H1 (cell line): Measurements from ENCODE around the gene ARHGEF7. TPM values are rescaled to one million over a fixed set of nuclear protein-coding genes. Genes with fewer than 3 reads are reported as not detected.

Experiments
- CTCF ChIA-PET: fragments of 300-600 bp; sonication (Branson Sonifier 250); formaldehyde crosslinking; loops from one replicate; lab custom pipeline; 2021; ENCODE audit not compliant: partially characterized antibody; lab: Charles Lee
- POLR2A ChIA-PET: fragments of 300-600 bp; sonication (Branson Sonifier 250); formaldehyde crosslinking; loops from one replicate; lab custom pipeline; 2021; ENCODE audit warnings: inconsistent platforms; ENCODE audit not compliant: partially characterized antibody; lab: Charles Lee
- DNase-seq, 2 experiments: peaks; one replicate each; pipeline versions ENCODE4 v3.0.0 to v3.0.0-alpha.2; 2010 to 2022; ENCODE audit warnings: low spot score in 2 of 2, low read depth in 1 of 2, mixed read lengths in 1 of 2
- FAIRE-seq: peaks from 2 replicates; lab custom pipeline; 2011; peaks lifted over from hg19 to GRCh38; lab: Jason Lieb, UNC
- H2AFZ ChIP-seq: 2 replicates; pipeline ENCODE4 v1.8.1; 2012; ENCODE audit warnings: low read length, inconsistent platforms
- H2AK5ac ChIP-seq: 2 replicates; pipeline ENCODE4 v1.6.1; 2013; ENCODE audit warnings: low read depth, low read length
- H2BK120ac ChIP-seq: replicated peaks from 2 replicates; pipeline ENCODE3; 2013; ENCODE audit warnings: low read depth, low read length, inconsistent platforms
- H2BK12ac ChIP-seq: 2 replicates; pipeline ENCODE4 v1.6.1; 2013; ENCODE audit warnings: low read depth, low read length
- H2BK15ac ChIP-seq: 2 replicates; pipeline ENCODE4 v1.6.1; 2013; ENCODE audit warnings: low read length
- H2BK20ac ChIP-seq: 2 replicates; pipeline ENCODE4 v1.6.1; 2013; ENCODE audit warnings: low read length
- H2BK5ac ChIP-seq: 2 replicates; pipeline ENCODE4 v1.6.1; 2013; ENCODE audit warnings: low read depth, low read length
- H3K14ac ChIP-seq: 2 replicates; pipeline ENCODE4 v1.6.1; 2013; ENCODE audit warnings: inconsistent platforms; ENCODE audit not compliant: insufficient read length
- H3K18ac ChIP-seq: 2 replicates; pipeline ENCODE4 v1.6.1; 2013; ENCODE audit warnings: low read length; ENCODE audit errors: extremely low read depth
- H3K23ac ChIP-seq: 2 replicates; pipeline ENCODE4 v1.6.1; 2013; ENCODE audit warnings: inconsistent platforms; ENCODE audit not compliant: insufficient read length
- H3K23me2 ChIP-seq: 2 replicates; pipeline ENCODE4 v1.6.1; 2013; ENCODE audit warnings: low read depth, low read length
- H3K27ac ChIP-seq: 2 replicates; pipeline ENCODE4 v1.6.1; 2011; ENCODE audit warnings: low read depth, low read length, inconsistent platforms
- H3K27me3 ChIP-seq, 4 experiments: replicated peaks in 1 of 4; 1 replicate in 1 of 4; 2 replicates in 3 of 4; pipeline versions ENCODE4 v1.6.1 to v1.8.1; 2011 to 2013; ENCODE audit warnings: low read length in 3 of 4, mild to moderate bottlenecking in 3 of 4, inconsistent platforms in 2 of 4, mixed read lengths in 2 of 4, moderate library complexity in 1 of 4; ENCODE audit not compliant: control insufficient read depth in 3 of 4, insufficient read depth in 3 of 4; ENCODE audit errors: extremely low read depth in 1 of 4
- H3K36me3 ChIP-seq, 4 experiments: 2 replicates each; pipeline versions ENCODE4 v1.6.1 to v1.8.1; 2011 to 2013; ENCODE audit warnings: mild to moderate bottlenecking in 4 of 4, low read length in 3 of 4, moderate library complexity in 2 of 4, control low read depth in 1 of 4, inconsistent platforms in 1 of 4; ENCODE audit not compliant: insufficient read depth in 4 of 4, control insufficient read depth in 2 of 4
- H3K4ac ChIP-seq: replicated peaks from 2 replicates; pipeline ENCODE3; 2013; ENCODE audit warnings: low read length, low read depth, mixed read lengths, inconsistent platforms; ENCODE audit not compliant: insufficient read length
- H3K4me1 ChIP-seq, 4 experiments: replicated peaks in 1 of 4; 1 replicate in 1 of 4; 2 replicates in 3 of 4; pipeline versions ENCODE4 v1.6.1 to v1.8.1; 2011 to 2013; ENCODE audit warnings: low read length in 3 of 4, inconsistent platforms in 2 of 4, mixed read lengths in 1 of 4; ENCODE audit not compliant: insufficient read depth in 4 of 4, control insufficient read depth in 3 of 4
- H3K4me2 ChIP-seq, 2 experiments: 2 replicates each; pipeline versions ENCODE4 v1.6.1 to v1.8.1; 2011 to 2013; ENCODE audit warnings: low read depth in 2 of 2, low read length in 2 of 2, control low read depth in 1 of 2, inconsistent platforms in 1 of 2, mild to moderate bottlenecking in 1 of 2; ENCODE audit not compliant: insufficient read depth in 1 of 2
- H3K4me3 ChIP-seq, 4 experiments: fragments of 200-600, 300-600 bp in 1 of 4; sonication (generic), shearing (Covaris generic), sonication (Bioruptor Twin) in 1 of 4; 2 replicates each; pipeline versions ENCODE4 v1.5.1 to v1.8.1; 2011 to 2016; ENCODE audit warnings: low read length in 4 of 4, low read depth in 3 of 4, control low read depth in 2 of 4, inconsistent platforms in 2 of 4, mild to moderate bottlenecking in 2 of 4, mixed read lengths in 1 of 4, moderate library complexity in 1 of 4; ENCODE audit not compliant: insufficient read depth in 2 of 4; ENCODE audit errors: extremely low read depth in 1 of 4
- H3K56ac ChIP-seq: replicated peaks from 2 replicates; pipeline ENCODE3; 2013; ENCODE audit warnings: low read depth, mild to moderate bottlenecking, mixed read lengths, low read length, inconsistent platforms; ENCODE audit not compliant: insufficient read length
- H3K79me1 ChIP-seq: 2 replicates; pipeline ENCODE4 v1.6.1; 2013; ENCODE audit warnings: low read depth, low read length, control low read depth
- H3K79me2 ChIP-seq, 2 experiments: 2 replicates each; pipeline versions ENCODE4 v1.6.1 to v1.8.1; 2012 to 2013; ENCODE audit warnings: low read length in 2 of 2, mild to moderate bottlenecking in 2 of 2, inconsistent platforms in 1 of 2; ENCODE audit not compliant: insufficient read depth in 2 of 2, control insufficient read depth in 1 of 2
- H3K9ac ChIP-seq, 4 experiments: replicated peaks in 1 of 4; 1 replicate in 1 of 4; 2 replicates in 3 of 4; pipeline versions ENCODE4 v1.6.1 to v1.8.1; 2011 to 2013; ENCODE audit warnings: low read depth in 3 of 4, low read length in 3 of 4, control low read depth in 2 of 4, mild to moderate bottlenecking in 2 of 4, moderate library complexity in 2 of 4, inconsistent platforms in 1 of 4; ENCODE audit errors: extremely low read depth in 1 of 4
- H3K9me3 ChIP-seq, 2 experiments: 2 replicates each; pipeline versions ENCODE4 v1.6.1 to v1.8.1; 2012 to 2013; ENCODE audit warnings: mild to moderate bottlenecking in 2 of 2, moderate library complexity in 2 of 2, control low read depth in 1 of 2, inconsistent platforms in 1 of 2, low read depth in 1 of 2, low read length in 1 of 2, mixed read lengths in 1 of 2; ENCODE audit not compliant: insufficient read depth in 2 of 2
- H4K20me1 ChIP-seq, 2 experiments: replicated peaks in 1 of 2; 2 replicates each; pipeline versions ENCODE3 to v1.8.1; 2011 to 2013; ENCODE audit warnings: inconsistent platforms in 2 of 2, low read length in 2 of 2, mild to moderate bottlenecking in 1 of 2; ENCODE audit not compliant: insufficient read depth in 2 of 2, control insufficient read depth in 1 of 2
- H4K5ac ChIP-seq: 2 replicates; pipeline ENCODE4 v1.6.1; 2013; ENCODE audit warnings: low read length, low read depth, mixed read lengths, inconsistent platforms; ENCODE audit not compliant: insufficient read length
- H4K8ac ChIP-seq: 2 replicates; pipeline ENCODE4 v1.8.0; 2013; ENCODE audit warnings: mild to moderate bottlenecking, moderate library complexity, low read length, inconsistent platforms; ENCODE audit not compliant: insufficient read depth; ENCODE audit errors: extremely low read depth
- H4K91ac ChIP-seq: replicated peaks from 2 replicates; pipeline ENCODE3; 2013; ENCODE audit warnings: low read length, mixed read lengths, inconsistent platforms; ENCODE audit not compliant: insufficient read length
- E2F6 ChIP-seq: IDR thresholded peaks from 2 replicates; pipeline ENCODE4 v1.6.1; 2012; ENCODE audit warnings: inconsistent platforms
- JUN ChIP-seq: IDR thresholded peaks from 2 replicates; pipeline ENCODE4 v1.6.1; 2011; ENCODE audit warnings: low read depth, mild to moderate bottlenecking, improper control_type of control experiment, low read length
- ZNF274 ChIP-seq: IDR thresholded peaks from 2 replicates; pipeline ENCODE4 v1.7.0; 2012; ENCODE audit warnings: low read length, borderline replicate concordance; ENCODE audit errors: extremely low read depth
- WGBS, 2 experiments: shearing (Covaris generic) in 1 of 2; methylation state at CpG; one replicate each; pipeline versions ENCODE4 v1.1.6 to v1.1.7; 2013 to 2015; ENCODE audit warnings: low lambda C conversion rate in 2 of 2, mixed read lengths in 2 of 2, inconsistent platforms in 1 of 2, low coverage in 1 of 2, missing lambda C conversion rate in 1 of 2; ENCODE audit not compliant: insufficient replicate concordance in 2 of 2, insufficient coverage in 1 of 2, insufficient read length in 1 of 2; ENCODE audit errors: extremely low coverage in 1 of 2, missing lambda C conversion rate in 1 of 2; 5-methylcytosine and 5-hydroxymethylcytosine counted together
- polyA plus RNA-seq, 7 experiments: library from polyadenylated mRNA; depleted of rRNA in 3 of 7; stranded (reverse) in 5 of 7; unstranded in 2 of 7; fragments of >200 nt in 5 of 7; fragments of 200-250 nt in 2 of 7; gene quantifications; 1 replicate in 5 of 7; 2 replicates in 1 of 7; 4 replicates in 1 of 7; pipeline versions ENCODE4 v1.2.1 to v1.2.3, GENCODE V29; 2011 to 2013; ENCODE audit warnings: missing spikeins in 2 of 7, mixed read lengths in 2 of 7
- total RNA-seq: library from RNA; stranded (reverse); fragmentation: NEBNext Ultra II Directional; extraction: Animal tissue kit (Norgen Biotek cat#: 25700); gene quantifications from 2 replicates; pipeline ENCODE4 v1.2.1, GENCODE V29; 2021

Gene ARHGEF7
- total and polyA plus RNA-seq, 2 of the 8 experiments (the other 6 are each of a cell fraction or from before 2014, with no cell fraction given) = 26.2 to 56.5 TPM

- CTCF ChIA-PET = interaction anchor here (0.9 to 3.3 kb wide), 8 partner anchors 8 to 69 kb away, joined by 3 to 31 read pairs (median 6); no protein-coding TSS in a partner anchor
Measured at GRCh38 chr13:111346101-111346680, 231.1 kb downstream of the ARHGEF7 start.

More at GRCh38 chr13:111346101-111346680, 231.1 kb downstream of the ARHGEF7 start:
- no peak overlapping the region for H3K14ac ChIP-seq
- POLR2A ChIA-PET = interaction anchor here (1.2 kb wide), 1 partner anchor 11 kb away, joined by 3 read pairs; no protein-coding TSS in a partner anchor
- H2BK5ac ChIP-seq = no peak overlapping the region
- H2AFZ ChIP-seq = no peak overlapping the region
- H3K56ac ChIP-seq = no peak overlapping the region
- no peak overlapping the region for H2BK120ac ChIP-seq
- no peak overlapping the region for H3K27ac ChIP-seq
- no peak overlapping the region for H2BK20ac ChIP-seq
- H3K4me3 ChIP-seq = no peak overlapping the region
- H3K23ac ChIP-seq = no peak overlapping the region
- no peaks in the 10 kb centered on the region for H3K79me2 ChIP-seq
- no peak overlapping the region for H3K4ac ChIP-seq
- no peak overlapping the region for H3K18ac ChIP-seq
- no peak overlapping the region for H4K5ac ChIP-seq
- FAIRE-seq (no peak), DNase-seq (no peak)
- H4K8ac ChIP-seq = no peak overlapping the region
- H3K9ac ChIP-seq = no peak overlapping the region
- TF ChIP-seq JUN (no peak), ZNF274 (no peak), E2F6 (no peak)
- no peaks in the 10 kb centered on the region; a peak in 1 of 7 replicates for H3K27me3 ChIP-seq
- WGBS, 2 experiments = 82% methylated on average over 19 of the region's 20 CpGs; no CpG with 5 or more reads in 1 of the 2 experiments
- no peak overlapping the region for H3K4me2 ChIP-seq
- H3K36me3 ChIP-seq = no peaks in the 10 kb centered on the region
- peaks cover 0 to 5% (median 2%) of the 10 kb centered on the region in 4 experiments; a peak in 4 of 7 replicates for H3K4me1 ChIP-seq
- H3K9me3 ChIP-seq = no peaks in the 10 kb centered on the region
- no peaks in the 10 kb centered on the region for H3K79me1 ChIP-seq
- H2BK12ac ChIP-seq = no peak overlapping the region
- no peak overlapping the region for H4K91ac ChIP-seq
- no peak overlapping the region for H2BK15ac ChIP-seq
- H3K23me2 ChIP-seq = no peaks in the 10 kb centered on the region
- H2AK5ac ChIP-seq = no peak overlapping the region
- no peaks in the 10 kb centered on the region for H4K20me1 ChIP-seq
